H1 (cell line): ENCODE data around the gene ZXDC.

ENCODE experiments used
- BACH1 ChIP-seq: IDR thresholded peaks from 2 replicates; pipeline ENCODE4 v1.6.1; 2012; ENCODE audit warnings: low read length, improper control_type of control experiment
- BRCA1 ChIP-seq: IDR thresholded peaks from 2 replicates; pipeline ENCODE4 v1.6.1; 2012; ENCODE audit warnings: low read depth, low read length, improper control_type of control experiment
- CBX5 ChIP-seq: fragments of 300-800, 300-1000 bp; sonication (generic); IDR thresholded peaks from 2 replicates; pipeline ENCODE4 v1.7.1; 2016; ENCODE audit warnings: antibody characterized with exemption, low read length, low read depth
- CBX8 ChIP-seq: fragments of 300-800, 300-1000 bp; sonication (generic); IDR thresholded peaks from 2 replicates; pipeline ENCODE4 v1.7.1; 2016; ENCODE audit warnings: low read depth, low read length, borderline replicate concordance
- CHD2 ChIP-seq: IDR thresholded peaks from 2 replicates; pipeline ENCODE4 v1.6.1; 2012; ENCODE audit warnings: low read length, improper control_type of control experiment
- EP300 ChIP-seq, 2 experiments: IDR thresholded peaks; 1 replicate in 1 of 2; 2 replicates in 1 of 2; pipeline ENCODE4 v1.6.1; 2011 to 2012; ENCODE audit warnings: low read depth in 2 of 2, low read length in 2 of 2, mild to moderate bottlenecking in 2 of 2, borderline replicate concordance in 1 of 2, inconsistent platforms in 1 of 2, moderate library complexity in 1 of 2
- MAFK ChIP-seq: IDR thresholded peaks from 2 replicates; pipeline ENCODE4 v1.6.1; 2012; ENCODE audit warnings: low read depth, mild to moderate bottlenecking, improper control_type of control experiment, low read length
- NRF1 ChIP-seq: IDR thresholded peaks from 2 replicates; pipeline ENCODE4 v1.6.1; 2011; ENCODE audit warnings: mild to moderate bottlenecking, low read depth, low read length, improper control_type of control experiment
- POLR2A ChIP-seq, 2 experiments: IDR thresholded peaks; 1 replicate in 1 of 2; 2 replicates in 1 of 2; pipeline ENCODE4 v1.6.1; 2011; ENCODE audit warnings: low read depth in 2 of 2, low read length in 2 of 2, mild to moderate bottlenecking in 2 of 2; ENCODE audit errors: control extremely low read depth in 1 of 2
- POLR2AphosphoS5 ChIP-seq: IDR thresholded peaks from 2 replicates; pipeline ENCODE4 v1.6.1; 2011; ENCODE audit warnings: low read depth, low read length
- SIN3A ChIP-seq, 2 experiments: IDR thresholded peaks in 1 of 2; conservative IDR thresholded peaks in 1 of 2; 2 replicates each; pipeline ENCODE4 v1.6.1; 2011 to 2012; ENCODE audit warnings: low read length in 2 of 2, improper control_type of control experiment in 1 of 2, low read depth in 1 of 2, mild to moderate bottlenecking in 1 of 2
- TBP ChIP-seq: IDR thresholded peaks from 2 replicates; pipeline ENCODE4 v1.6.1; 2011; ENCODE audit warnings: low read depth, low read length, improper control_type of control experiment
- TF ChIP-seq, protein P1 (sequence below), 3 experiments: IDR thresholded peaks; 1 replicate in 2 of 3; 2 replicates in 1 of 3; pipeline versions ENCODE4 v1.5.1 to v1.6.1; 2011; ENCODE audit warnings: low read length in 3 of 3, mild to moderate bottlenecking in 3 of 3, inconsistent platforms in 2 of 3, low read depth in 1 of 3, moderate library complexity in 1 of 3; ENCODE audit not compliant: insufficient read depth in 1 of 3; ENCODE audit errors: control extremely low read depth in 1 of 3

DNA sequence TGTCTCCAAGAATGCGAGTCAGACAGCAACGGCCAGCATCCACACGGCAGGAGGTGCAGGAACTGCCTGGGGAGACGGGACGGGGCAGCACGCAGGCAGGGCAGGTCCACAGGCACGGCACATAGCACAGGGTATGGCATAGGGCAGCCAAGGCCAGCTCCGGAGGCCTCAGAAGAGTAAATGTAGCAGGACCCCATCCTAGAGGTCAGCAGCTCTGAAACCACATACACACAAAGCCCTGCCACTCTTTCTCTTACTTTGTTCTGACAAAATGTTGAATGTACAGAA lies 26.9 kb downstream of the ZXDC start:
- TF ChIP-seq POLR2A (IDR thresholded peaks at IDR 0.05; ENCODE audit: control extremely low read depth in 1 of 2, low read depth in 2 of 2, low read length in 2 of 2) = no peak
- TF ChIP-seq, protein P1, sequence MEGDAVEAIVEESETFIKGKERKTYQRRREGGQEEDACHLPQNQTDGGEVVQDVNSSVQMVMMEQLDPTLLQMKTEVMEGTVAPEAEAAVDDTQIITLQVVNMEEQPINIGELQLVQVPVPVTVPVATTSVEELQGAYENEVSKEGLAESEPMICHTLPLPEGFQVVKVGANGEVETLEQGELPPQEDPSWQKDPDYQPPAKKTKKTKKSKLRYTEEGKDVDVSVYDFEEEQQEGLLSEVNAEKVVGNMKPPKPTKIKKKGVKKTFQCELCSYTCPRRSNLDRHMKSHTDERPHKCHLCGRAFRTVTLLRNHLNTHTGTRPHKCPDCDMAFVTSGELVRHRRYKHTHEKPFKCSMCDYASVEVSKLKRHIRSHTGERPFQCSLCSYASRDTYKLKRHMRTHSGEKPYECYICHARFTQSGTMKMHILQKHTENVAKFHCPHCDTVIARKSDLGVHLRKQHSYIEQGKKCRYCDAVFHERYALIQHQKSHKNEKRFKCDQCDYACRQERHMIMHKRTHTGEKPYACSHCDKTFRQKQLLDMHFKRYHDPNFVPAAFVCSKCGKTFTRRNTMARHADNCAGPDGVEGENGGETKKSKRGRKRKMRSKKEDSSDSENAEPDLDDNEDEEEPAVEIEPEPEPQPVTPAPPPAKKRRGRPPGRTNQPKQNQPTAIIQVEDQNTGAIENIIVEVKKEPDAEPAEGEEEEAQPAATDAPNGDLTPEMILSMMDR (IDR thresholded peaks at IDR 0.05; ENCODE audit: control extremely low read depth in 1 of 3, insufficient read depth in 1 of 3, low read depth in 1 of 3, low read length in 3 of 3) = no peak
- no peak for TF ChIP-seq POLR2AphosphoS5
- TF ChIP-seq TBP = no peak
- no peak for TF ChIP-seq BACH1
- TF ChIP-seq CBX5 = no peak
- no peak for TF ChIP-seq NRF1
- TF ChIP-seq EP300 (IDR thresholded peaks at IDR 0.05; ENCODE audit: borderline replicate concordance in 1 of 2, low read depth in 2 of 2, low read length in 2 of 2) = no peak
- TF ChIP-seq CBX8 = no peak
- no peak for TF ChIP-seq SIN3A (conservative IDR thresholded peaks at IDR 0.05 in 1 of 2, IDR thresholded peaks at IDR 0.05 in 1 of 2; ENCODE audit: low read depth in 1 of 2, low read length in 2 of 2)
- TF ChIP-seq CHD2 = no peak
- TF ChIP-seq MAFK = no peak
- no peak for TF ChIP-seq BRCA1
